Breast epithelium (tissue), 3 donors: ENCODE data around the gene UBE3D.

Experiments used
- POLR2A ChIP-seq: fragments of 450-650 bp; IDR thresholded peaks from one replicate; pipeline ENCODE4 v1.6.1; 2016; ENCODE audit warnings: antibody characterized with exemption, mild to moderate bottlenecking, moderate library complexity
- TF ChIP-seq, protein P1 (sequence below), 3 donors: fragments of 450-650 bp; IDR thresholded peaks; one replicate each; pipeline ENCODE4 v1.5.1; 2016 to 2017; ENCODE audit warnings: antibody characterized with exemption in 3 of 3, mild to moderate bottlenecking in 3 of 3, moderate library complexity in 3 of 3

DNA sequence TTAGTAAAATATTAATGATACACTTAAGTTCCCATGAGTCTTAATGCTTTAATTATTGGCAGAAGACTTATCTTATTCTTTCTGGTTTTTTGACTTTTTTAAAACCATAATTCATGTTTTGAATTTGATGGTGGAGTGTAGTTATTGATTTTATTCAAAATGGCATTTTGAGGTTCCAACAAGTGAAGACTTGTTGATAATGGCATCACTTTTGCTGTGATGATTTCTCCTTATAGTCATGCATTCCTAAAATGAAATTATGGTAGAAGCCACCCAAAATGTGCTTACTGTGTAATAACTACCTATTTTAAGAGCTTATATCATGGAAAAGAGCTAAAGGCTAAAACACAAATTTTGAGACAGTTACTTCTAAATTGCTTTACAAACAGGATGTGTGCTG, 4.0 kb upstream of the UBE3D start:
- no peak for TF ChIP-seq POLR2A
- TF ChIP-seq, protein P1, sequence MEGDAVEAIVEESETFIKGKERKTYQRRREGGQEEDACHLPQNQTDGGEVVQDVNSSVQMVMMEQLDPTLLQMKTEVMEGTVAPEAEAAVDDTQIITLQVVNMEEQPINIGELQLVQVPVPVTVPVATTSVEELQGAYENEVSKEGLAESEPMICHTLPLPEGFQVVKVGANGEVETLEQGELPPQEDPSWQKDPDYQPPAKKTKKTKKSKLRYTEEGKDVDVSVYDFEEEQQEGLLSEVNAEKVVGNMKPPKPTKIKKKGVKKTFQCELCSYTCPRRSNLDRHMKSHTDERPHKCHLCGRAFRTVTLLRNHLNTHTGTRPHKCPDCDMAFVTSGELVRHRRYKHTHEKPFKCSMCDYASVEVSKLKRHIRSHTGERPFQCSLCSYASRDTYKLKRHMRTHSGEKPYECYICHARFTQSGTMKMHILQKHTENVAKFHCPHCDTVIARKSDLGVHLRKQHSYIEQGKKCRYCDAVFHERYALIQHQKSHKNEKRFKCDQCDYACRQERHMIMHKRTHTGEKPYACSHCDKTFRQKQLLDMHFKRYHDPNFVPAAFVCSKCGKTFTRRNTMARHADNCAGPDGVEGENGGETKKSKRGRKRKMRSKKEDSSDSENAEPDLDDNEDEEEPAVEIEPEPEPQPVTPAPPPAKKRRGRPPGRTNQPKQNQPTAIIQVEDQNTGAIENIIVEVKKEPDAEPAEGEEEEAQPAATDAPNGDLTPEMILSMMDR (IDR thresholded peaks at IDR 0.05), result no peak
